HL-60 (cell line): ENCODE data around the gene UBE2E3.

Source experiments
- POLR2AphosphoS5 ChIP-seq: IDR thresholded peaks from 2 replicates; pipeline ENCODE4 v1.6.1; 2012; ENCODE audit warnings: low read depth
- TF ChIP-seq, protein P1 (sequence below): IDR thresholded peaks from one replicate; pipeline ENCODE4 v1.5.1; 2011; ENCODE audit warnings: low read length, control low read depth, inconsistent platforms; ENCODE audit not compliant: insufficient read depth
- TF ChIP-seq, protein P2 (sequence below): IDR thresholded peaks from 2 replicates; pipeline ENCODE4 v1.6.1; 2012; ENCODE audit warnings: low read depth; ENCODE audit not compliant: insufficient replicate concordance

DNA sequence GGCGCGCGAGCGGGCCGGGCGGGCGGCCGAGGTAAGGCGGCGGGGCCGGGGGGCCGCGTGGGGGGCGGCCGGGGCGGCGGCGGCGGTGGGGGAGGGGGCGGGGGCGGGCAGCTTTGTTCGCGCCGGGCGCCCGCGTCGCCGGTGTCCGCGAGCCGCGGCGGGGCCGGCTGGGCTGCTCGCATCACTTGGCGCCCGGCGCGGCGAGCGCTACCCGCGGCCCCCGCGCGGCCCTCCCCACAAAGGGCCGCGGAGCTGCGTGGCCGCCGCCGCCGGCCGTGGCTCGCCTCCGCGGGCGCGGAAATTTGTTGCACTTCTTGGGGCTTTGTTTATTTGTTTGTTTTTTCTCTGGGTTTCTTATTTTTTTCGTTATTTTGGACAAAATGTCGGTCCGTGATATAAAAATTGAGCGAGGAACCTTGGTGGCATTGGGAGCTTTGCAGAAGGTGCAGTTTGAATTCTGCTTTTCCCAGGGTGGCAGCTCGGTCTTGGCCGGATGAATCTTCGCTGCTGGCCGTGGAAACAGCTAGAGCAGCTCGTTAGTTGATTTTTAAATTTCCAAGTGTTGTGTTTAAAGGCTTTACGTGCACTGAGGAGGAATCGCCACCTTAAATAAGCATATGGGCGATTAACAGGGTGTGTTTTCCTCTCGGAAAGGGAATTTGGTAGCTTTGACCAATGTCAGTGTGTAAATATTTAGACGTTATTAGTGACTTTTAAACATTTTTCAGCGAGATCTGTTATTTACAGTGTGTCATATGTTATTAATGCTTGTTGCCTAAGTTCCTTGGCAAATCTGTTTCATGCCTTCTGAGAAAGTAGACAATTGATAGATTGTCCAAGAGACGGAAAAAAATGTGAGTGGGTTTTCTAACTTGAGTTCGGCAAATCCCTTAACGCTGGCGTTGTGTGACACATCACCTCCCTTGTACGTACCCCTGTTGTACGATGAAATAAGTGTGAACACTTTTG is 822 bp downstream of the UBE2E3 start:
- no peak for TF ChIP-seq POLR2AphosphoS5
- TF ChIP-seq, protein P1, sequence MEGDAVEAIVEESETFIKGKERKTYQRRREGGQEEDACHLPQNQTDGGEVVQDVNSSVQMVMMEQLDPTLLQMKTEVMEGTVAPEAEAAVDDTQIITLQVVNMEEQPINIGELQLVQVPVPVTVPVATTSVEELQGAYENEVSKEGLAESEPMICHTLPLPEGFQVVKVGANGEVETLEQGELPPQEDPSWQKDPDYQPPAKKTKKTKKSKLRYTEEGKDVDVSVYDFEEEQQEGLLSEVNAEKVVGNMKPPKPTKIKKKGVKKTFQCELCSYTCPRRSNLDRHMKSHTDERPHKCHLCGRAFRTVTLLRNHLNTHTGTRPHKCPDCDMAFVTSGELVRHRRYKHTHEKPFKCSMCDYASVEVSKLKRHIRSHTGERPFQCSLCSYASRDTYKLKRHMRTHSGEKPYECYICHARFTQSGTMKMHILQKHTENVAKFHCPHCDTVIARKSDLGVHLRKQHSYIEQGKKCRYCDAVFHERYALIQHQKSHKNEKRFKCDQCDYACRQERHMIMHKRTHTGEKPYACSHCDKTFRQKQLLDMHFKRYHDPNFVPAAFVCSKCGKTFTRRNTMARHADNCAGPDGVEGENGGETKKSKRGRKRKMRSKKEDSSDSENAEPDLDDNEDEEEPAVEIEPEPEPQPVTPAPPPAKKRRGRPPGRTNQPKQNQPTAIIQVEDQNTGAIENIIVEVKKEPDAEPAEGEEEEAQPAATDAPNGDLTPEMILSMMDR: no peak
- TF ChIP-seq, protein P2, sequence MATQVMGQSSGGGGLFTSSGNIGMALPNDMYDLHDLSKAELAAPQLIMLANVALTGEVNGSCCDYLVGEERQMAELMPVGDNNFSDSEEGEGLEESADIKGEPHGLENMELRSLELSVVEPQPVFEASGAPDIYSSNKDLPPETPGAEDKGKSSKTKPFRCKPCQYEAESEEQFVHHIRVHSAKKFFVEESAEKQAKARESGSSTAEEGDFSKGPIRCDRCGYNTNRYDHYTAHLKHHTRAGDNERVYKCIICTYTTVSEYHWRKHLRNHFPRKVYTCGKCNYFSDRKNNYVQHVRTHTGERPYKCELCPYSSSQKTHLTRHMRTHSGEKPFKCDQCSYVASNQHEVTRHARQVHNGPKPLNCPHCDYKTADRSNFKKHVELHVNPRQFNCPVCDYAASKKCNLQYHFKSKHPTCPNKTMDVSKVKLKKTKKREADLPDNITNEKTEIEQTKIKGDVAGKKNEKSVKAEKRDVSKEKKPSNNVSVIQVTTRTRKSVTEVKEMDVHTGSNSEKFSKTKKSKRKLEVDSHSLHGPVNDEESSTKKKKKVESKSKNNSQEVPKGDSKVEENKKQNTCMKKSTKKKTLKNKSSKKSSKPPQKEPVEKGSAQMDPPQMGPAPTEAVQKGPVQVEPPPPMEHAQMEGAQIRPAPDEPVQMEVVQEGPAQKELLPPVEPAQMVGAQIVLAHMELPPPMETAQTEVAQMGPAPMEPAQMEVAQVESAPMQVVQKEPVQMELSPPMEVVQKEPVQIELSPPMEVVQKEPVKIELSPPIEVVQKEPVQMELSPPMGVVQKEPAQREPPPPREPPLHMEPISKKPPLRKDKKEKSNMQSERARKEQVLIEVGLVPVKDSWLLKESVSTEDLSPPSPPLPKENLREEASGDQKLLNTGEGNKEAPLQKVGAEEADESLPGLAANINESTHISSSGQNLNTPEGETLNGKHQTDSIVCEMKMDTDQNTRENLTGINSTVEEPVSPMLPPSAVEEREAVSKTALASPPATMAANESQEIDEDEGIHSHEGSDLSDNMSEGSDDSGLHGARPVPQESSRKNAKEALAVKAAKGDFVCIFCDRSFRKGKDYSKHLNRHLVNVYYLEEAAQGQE: no peak
